Endothelial cell (in vitro differentiated cells): ENCODE data around the gene GP1BB. TPM values are rescaled to one million over a fixed set of nuclear protein-coding genes. Genes with fewer than 3 reads are reported as not detected.

Source experiments
- DNase-seq: peaks from one replicate; pipeline ENCODE4 v3.0.0; 2021; ENCODE audit warnings: low spot score
- H3K27ac Mint-ChIP-seq: one replicate; pipeline ENCODE4 v1.8.0; 2021; ENCODE audit warnings: mixed read lengths, inconsistent platforms; ENCODE audit not compliant: unreplicated experiment
- H3K27me3 Mint-ChIP-seq: one replicate; pipeline ENCODE4 v1.8.0; 2021; ENCODE audit warnings: mild to moderate bottlenecking, moderate library complexity, mixed read lengths, inconsistent platforms; ENCODE audit not compliant: unreplicated experiment
- H3K36me3 Mint-ChIP-seq: one replicate; pipeline ENCODE4 v1.8.0; 2021; ENCODE audit warnings: mild to moderate bottlenecking, low read depth, mixed read lengths, inconsistent platforms; ENCODE audit not compliant: unreplicated experiment
- H3K4me1 Mint-ChIP-seq: one replicate; pipeline ENCODE4 v1.8.0; 2021; ENCODE audit warnings: mild to moderate bottlenecking, mixed read lengths, inconsistent platforms; ENCODE audit not compliant: unreplicated experiment
- H3K4me3 Mint-ChIP-seq: one replicate; pipeline ENCODE4 v1.8.0; 2021; ENCODE audit warnings: mild to moderate bottlenecking, mixed read lengths, inconsistent platforms; ENCODE audit not compliant: unreplicated experiment
- H3K9me3 Mint-ChIP-seq: one replicate; pipeline ENCODE4 v1.8.0; 2021; ENCODE audit warnings: mixed read lengths, inconsistent platforms; ENCODE audit not compliant: unreplicated experiment
- total RNA-seq: library from RNA; stranded (reverse); fragmentation: NEBNext Ultra II Directional; extraction: Animal tissue kit (Norgen Biotek cat#: 25700); gene quantifications from one replicate; pipeline ENCODE4 v1.2.1, GENCODE V29; 2021; ENCODE audit not compliant: unreplicated experiment
- TF ChIP-seq, protein P1 (sequence below): fragments of 200-600 bp; sonication (generic); IDR thresholded peaks from one replicate; pipeline ENCODE4 v1.5.0; 2021; ENCODE audit warnings: antibody characterized with exemption; ENCODE audit not compliant: unreplicated experiment

The GP1BB gene
- total RNA-seq, 1 donor from 2014 or later: not detected

DNA sequence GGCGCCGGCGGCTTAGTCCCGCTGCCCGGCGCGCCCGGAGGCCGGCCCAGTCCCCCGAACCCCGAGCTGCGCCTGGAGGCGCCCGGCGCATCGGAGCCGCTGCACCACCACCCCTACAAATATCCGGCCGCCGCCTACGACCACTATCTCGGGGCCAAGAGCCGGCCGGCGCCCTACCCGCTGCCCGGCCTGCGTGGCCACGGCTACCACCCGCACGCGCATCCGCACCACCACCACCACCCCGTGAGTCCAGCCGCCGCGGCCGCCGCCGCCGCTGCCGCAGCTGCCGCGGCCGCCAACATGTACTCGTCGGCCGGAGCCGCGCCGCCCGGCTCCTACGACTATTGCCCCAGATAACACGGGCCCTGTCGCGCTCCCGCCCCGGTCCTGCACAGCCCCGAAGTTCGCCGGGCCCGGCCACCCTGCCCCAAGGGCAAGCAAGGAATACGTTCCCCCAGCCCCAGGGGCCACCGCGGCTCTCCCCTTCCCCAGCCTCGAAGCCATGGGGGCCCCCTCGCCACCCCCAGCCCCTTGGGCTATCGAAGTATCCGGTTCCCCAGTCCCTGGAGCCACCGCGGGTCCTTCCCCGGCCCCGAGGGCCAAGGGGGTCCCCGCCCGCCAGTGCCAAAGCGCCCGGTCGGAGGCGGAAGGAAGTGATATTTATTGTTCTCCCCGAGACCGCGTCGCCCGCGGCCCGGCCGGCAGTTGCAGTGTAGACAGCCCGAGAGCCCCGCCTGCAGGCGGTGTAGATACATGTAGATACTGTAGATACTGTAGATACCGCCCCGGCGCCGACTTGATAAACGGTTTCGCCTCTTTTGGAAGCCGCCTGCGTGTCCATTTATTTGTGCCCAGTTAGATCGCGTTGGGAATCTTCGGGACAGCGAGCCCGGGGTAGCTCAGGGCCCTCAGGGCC is 43.4 kb downstream of the GP1BB start:
- H3K9me3 Mint-ChIP-seq: no peaks in the 10 kb centered on the region
- H3K4me3 Mint-ChIP-seq: no peak overlapping the region
- DNase-seq: peak; percentile 53
- peaks cover 20% of the 10 kb centered on the region for H3K27me3 Mint-ChIP-seq
- peaks cover 23% of the 10 kb centered on the region for H3K4me1 Mint-ChIP-seq
- TF ChIP-seq, protein P1, sequence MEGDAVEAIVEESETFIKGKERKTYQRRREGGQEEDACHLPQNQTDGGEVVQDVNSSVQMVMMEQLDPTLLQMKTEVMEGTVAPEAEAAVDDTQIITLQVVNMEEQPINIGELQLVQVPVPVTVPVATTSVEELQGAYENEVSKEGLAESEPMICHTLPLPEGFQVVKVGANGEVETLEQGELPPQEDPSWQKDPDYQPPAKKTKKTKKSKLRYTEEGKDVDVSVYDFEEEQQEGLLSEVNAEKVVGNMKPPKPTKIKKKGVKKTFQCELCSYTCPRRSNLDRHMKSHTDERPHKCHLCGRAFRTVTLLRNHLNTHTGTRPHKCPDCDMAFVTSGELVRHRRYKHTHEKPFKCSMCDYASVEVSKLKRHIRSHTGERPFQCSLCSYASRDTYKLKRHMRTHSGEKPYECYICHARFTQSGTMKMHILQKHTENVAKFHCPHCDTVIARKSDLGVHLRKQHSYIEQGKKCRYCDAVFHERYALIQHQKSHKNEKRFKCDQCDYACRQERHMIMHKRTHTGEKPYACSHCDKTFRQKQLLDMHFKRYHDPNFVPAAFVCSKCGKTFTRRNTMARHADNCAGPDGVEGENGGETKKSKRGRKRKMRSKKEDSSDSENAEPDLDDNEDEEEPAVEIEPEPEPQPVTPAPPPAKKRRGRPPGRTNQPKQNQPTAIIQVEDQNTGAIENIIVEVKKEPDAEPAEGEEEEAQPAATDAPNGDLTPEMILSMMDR: peak; percentile 41
- no peaks in the 10 kb centered on the region for H3K36me3 Mint-ChIP-seq
- H3K27ac Mint-ChIP-seq: no peak overlapping the region

- no peak for DNase-seq
- H3K27me3 Mint-ChIP-seq: peaks cover 18% of the 10 kb centered on the region
- H3K27ac Mint-ChIP-seq: no peak overlapping the region
- TF ChIP-seq, protein P1: no peak
- no peaks in the 10 kb centered on the region for H3K36me3 Mint-ChIP-seq
- H3K4me3 Mint-ChIP-seq: peak overlapping the region; percentile 59
- H3K9me3 Mint-ChIP-seq: no peaks in the 10 kb centered on the region
- H3K4me1 Mint-ChIP-seq: peaks cover 18% of the 10 kb centered on the region
Observed at GRCh38 chr22:19767427-19768341, 44.3 kb downstream of the GP1BB start.

DNA sequence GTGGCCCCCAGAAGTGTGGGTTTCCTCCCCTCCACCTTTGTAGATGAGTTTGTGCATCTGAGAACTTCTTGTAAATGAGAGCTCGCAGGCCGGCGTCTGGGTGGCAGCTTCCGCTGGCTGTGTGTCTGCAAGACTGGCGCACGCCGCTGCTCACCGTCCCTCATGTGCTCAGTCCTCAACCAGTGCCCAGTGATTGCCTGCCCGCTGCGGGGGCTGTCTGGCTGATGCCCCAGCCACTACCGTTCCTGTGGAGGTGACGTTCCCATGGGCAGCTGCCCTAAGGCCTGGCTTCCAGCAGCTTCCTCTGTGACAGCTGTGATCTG is 46.0 kb downstream of the GP1BB start:
- H3K27me3 Mint-ChIP-seq: peaks cover 16% of the 10 kb centered on the region
- no peaks in the 10 kb centered on the region for H3K9me3 Mint-ChIP-seq
- TF ChIP-seq, protein P1: no peak
- no peak for DNase-seq
- H3K27ac Mint-ChIP-seq: no peak overlapping the region
- peaks cover 15% of the 10 kb centered on the region for H3K4me1 Mint-ChIP-seq
- no peaks in the 10 kb centered on the region for H3K36me3 Mint-ChIP-seq
- H3K4me3 Mint-ChIP-seq: no peak overlapping the region

DNA sequence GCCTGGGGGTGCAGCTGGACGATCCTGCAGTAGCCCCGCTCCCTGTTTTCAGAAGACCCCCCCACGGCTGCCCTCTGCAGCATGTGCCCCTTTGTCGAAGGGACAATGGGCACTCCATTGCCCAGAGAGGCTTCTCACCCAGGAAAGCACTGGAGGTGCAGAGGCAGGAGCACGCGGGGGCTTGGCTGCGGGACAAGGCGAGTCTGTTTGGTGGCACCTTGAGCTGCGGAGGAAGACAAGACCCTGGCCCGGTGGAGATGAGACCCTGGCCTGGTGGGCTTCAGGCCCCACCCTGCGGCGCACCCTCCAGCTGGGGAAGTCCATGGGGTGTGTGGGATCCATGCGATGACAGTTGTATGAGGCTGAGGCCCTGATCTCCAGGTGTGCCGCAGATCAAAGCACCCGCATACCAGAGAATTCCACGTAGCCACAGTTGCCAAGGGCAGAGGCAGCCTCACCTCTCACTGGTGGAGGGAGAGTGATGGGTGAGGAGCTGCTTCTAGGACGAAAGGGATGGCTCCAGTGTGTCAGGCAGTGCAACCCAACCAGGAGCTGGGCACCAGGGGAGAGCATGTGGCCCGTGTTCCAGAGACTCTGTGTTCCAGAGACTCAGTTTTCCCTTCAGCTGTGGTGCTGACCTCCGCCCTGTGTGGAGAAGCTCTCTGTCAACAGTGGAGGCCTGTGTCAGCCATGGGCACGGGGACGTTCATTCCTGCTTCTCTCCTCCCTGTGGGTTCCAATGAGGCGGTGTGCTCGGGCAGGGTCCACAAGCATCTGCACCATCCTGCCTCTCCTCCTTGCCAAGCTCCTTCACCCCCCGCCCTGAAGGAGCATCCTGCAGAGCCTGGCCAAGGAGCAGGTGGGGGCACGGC is 47.2 kb downstream of the GP1BB start:
- Mint-ChIP-seq H3K27me3 (peaks cover 16% of the 10 kb centered on the region), H3K4me1 (peaks cover 9% of the 10 kb centered on the region), H3K4me3 (no peak overlapping the region), H3K9me3 (no peaks in the 10 kb centered on the region), H3K27ac (no peak overlapping the region), H3K36me3 (no peaks in the 10 kb centered on the region)
- TF ChIP-seq, protein P1: no peak
- DNase-seq: no peak
